Amygdala (tissue), 56 donors: ENCODE results near the gene SNAI3.

Experiments
- DNase-seq, 56 donors: peaks; one replicate each; lab custom pipeline; 2025; lab: John Stamatoyannopoulos, UW

SNAI3 gene

GRCh38 chr16:88639231-88640038 lies 46.9 kb downstream of the SNAI3 start:
- DNase-seq, result no peak

DNA sequence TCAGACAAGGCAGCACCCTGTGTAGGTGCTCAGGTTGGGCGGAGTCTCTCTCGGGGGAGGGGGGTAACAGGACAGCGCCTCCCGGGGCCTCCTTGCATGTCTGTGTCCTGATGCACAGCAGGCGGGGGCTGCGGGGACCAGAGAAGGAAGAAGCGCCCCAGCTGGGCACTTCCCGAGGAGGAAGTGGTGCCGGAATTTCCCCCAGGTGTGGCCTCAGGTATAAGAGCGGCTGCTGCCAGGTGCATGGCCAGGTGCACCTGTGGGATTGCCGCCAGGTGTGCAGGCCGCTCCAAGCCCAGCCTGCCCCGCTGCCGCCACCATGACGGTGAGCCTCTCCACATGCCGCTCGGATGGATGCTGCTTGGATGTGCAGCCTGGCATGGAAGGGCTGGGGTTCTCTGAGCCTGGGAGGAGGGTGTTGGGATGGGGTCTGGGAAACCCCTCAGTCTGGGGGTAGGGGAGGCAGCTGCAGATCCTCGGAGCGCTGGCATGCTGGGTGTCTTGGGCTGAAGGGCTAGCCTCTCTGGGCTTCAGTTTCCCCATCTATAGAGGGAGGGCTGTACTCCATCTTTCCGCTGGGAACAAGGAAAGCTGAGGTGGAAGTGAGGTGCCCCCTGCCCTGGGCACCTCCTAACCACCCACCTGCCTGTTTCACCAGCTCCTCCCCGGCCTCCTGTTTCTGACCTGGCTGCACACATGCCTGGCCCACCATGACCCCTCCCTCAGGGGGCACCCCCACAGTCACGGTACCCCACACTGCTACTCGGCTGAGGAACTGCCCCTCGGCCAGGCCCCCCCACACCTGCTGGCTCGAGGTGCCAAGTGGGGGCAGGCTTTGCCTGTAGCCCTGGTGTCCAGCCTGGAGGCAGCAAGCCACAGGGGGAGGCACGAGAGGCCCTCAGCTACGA lies 47.7 kb downstream of the SNAI3 start, which contains the start of gene IL17C:
Gene IL17C, plus strand, starts transcription at position 250 of the 908 bp plus-strand sequence. Its CDS starts 70 bp downstream, at position 320.
- no peak for DNase-seq

- no peak for DNase-seq
Observed at GRCh38 chr16:88636488-88637265, 49.6 kb downstream of the SNAI3 start.

GRCh38 chr16:88635671-88636319 lies 50.5 kb downstream of the SNAI3 start:
- DNase-seq, result no peak

DNA sequence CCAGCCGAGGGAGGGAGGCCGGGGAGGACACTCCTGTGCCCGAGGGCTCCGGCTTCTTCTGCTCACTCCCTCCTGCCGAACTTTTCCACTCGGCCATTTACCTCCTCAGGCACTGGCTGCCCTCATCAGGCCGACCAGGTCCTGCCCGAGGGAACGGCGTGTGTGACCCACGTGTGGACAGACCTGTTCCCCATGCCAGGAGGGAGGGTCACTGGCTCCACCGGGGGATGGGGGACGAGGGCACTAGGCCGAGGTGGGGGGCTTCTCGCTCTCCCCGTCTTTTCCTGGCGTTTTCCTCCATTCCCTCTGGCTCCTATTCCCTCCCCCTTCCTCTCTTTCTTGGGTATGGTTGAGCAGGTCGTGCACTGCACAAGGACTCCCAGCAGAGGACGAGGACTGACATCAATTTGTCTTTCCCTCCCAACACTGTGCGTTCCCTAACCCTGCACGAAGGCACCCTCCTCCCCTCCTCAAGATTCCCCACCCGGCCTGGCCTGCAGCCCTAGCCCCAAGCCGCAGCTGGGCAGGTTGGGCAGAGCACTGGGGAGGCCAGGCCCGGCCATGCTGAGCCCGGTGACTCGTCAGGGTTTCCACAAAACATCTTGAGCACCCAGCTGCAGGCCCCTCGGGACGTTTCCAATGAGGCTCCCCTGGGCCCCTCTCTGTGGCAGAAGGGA lies 51.2 kb downstream of the SNAI3 start:
- no peak for DNase-seq

GRCh38 chr16:88634141-88634993 lies 51.9 kb downstream of the SNAI3 start:
- DNase-seq, result peak in 1 of 56 donors; percentile 9

- peak in 1 of 56 donors; percentile 33 for DNase-seq
Observed at GRCh38 chr16:88633684-88634140, 52.6 kb downstream of the SNAI3 start.

DNA sequence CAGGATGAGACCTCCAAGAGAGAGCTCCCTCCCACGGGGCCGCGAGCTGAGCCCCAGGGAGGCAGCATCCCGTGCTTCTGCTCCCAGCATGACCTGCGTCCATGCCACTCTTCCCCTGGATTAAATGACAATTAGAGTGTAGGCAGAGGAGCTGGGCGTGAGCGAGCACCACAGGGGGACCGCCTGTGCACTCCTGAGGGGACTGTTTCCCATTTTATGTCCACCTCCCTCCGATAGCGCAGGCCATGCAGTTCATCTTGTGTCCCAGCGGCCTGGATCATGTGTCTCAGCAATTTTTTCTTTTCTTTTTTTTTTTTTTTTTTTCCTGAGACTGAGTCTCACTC lies 53.7 kb downstream of the SNAI3 start:
- no peak for DNase-seq

GRCh38 chr16:88631920-88632586 lies 54.3 kb downstream of the SNAI3 start:
- DNase-seq, result no peak

DNA sequence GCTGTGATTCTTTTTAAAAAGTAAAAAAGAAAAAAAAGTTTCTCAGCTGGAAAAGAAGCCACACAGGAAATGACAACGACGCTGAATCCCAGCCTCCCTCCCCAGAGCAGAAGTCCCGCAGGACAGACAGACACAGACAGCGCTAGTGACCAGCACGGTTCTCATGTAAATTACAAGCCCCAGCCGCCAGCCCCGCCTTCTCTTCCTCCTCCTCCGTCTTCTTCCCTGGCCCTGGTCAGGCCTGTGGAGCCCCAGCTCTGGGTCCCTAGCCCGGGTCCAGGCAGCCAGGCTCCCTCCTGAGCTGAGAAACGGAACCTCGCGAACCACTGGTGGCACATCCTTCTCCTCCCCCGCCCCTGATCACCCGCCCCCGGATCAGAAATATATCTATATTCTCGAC lies 54.9 kb downstream of the SNAI3 start:
- no peak for DNase-seq

DNA sequence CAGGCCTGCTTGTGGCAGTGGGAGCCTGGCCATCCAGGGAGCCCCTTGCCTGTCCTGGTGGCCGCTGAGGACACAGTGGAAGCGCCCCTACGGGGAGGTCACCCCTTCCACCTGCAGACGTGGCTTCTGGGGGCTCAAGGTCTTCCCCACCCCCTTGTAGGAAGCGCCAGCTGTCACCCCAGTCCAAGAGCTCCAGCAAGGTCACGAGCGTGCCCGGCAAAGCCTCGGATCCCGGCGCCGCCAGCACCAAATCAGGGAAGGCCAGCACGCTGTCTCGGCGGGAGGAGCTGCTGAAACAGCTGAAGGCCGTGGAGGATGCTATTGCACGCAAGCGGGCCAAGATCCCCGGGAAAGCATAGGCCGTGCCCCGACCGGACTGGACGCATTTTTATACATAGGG lies 55.4 kb downstream of the SNAI3 start:
- DNase-seq, result no peak

GRCh38 chr16:88630433-88630832 lies 55.9 kb downstream of the SNAI3 start:
- DNase-seq, result no peak

DNA sequence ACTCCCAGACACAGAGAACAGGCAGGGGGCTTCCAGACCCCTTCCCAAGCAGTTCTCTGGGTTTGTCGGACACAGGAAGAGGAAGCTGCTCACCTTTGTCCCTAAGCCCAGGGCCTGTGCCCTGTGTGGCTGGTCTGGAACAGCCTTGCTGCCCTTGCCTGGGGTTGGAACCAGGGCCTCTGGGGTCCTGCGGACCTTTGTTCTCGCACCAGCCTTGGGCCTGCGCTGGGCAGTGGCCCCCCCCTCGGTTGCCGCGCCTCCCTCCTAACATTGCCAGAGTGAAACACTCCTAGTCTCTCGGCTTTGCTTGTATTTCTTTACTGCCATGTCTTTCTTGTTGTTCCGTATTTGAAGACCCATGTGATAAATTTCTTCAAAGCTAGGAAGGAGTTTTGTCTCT lies 56.5 kb downstream of the SNAI3 start:
- no peak for DNase-seq

GRCh38 chr16:88628512-88628974 lies 57.8 kb downstream of the SNAI3 start:
- DNase-seq, result no peak
